HG02571 (cell line): ENCODE data around the gene ECSCR.

Experiments
- ATAC-seq: cut with Tn5 transposase; IDR thresholded peaks from one replicate; pipeline ENCODE4 v1.9.1; 2021; ENCODE audit warnings: mild to moderate bottlenecking, moderate library complexity; ENCODE audit not compliant: unreplicated experiment

ECSCR gene

DNA sequence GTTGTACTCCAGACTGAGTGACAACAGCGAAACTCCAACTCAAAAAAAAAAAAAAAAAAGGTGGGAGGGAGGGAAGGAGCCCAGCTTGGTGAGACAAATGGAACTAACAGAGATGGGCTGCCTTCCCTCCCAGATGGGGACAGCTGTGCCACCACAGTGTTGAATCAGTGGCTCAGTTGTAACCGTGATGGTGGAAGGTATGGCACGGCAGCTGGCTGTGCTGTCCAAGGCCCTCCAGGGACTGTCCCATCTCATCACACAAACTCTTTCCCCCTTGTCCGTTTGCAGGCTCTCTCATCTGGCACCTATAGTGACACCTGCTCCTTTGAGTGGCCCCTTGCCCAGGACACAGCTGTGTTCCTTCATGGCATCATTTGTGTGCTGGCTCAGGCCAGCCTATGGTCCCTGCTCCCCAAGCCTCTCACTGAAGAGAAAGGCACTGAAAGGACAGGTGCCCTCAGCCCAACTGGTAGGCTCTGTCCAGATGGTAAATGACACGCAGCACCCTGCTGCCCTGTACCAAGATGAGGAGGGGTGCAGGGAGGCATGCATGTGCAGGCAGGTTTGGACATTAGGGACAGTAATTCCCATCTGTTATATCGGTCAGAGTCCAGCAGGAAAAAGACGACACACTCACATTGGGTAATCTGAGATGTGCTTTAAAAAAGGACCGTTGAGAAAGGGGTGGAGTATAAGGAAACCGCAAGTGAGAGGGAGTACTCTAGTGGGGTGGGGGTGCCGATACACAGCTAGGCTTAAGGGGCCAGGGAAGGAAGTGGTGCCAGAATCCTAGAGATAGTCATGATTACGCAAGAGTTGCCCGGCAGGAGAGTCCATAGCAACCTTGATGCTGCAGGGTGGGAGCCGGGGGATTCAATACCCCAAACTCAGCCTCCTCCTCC, 12.6 kb upstream of the ECSCR start:
- ATAC-seq: no peak

DNA sequence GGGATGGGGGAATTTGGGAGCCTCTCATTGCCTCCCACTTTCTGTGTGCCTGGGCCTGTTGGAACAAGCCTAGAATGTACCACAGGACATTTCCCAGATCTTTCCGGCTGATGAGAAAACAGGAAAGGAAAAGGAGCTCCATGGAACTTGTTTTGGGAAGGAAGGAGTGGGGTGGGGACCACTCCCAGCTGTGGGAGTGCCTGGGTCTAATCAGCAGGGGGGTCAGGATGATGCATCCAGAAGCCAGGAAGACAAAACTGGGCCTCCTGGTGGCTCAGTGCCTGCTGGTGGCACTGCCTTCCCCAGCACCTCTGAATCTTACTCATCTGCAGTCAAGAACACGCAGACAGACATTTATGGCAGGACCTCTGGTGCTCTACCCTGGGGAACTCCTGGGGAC, 11.0 kb upstream of the ECSCR start:
- no peak for ATAC-seq

DNA sequence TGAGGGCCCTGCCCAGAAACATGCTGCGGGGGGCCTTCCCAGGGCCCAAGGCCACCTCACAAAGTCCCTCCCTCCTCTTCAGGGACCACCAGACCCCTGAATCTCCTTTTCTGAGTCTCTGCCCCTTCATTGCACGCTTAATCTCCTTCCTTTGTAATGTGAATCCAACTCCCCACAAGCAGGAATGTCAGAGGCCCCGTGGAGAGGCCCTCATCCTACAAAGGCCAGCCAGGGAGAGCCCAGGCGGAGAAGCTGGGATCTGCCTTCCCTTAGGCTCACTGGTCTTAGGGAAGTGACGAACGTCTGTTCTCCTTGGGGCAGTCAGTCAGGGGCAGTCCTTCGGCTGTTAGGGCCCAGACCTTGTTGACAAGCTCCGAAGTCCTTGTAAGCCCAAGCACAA, 10.6 kb upstream of the ECSCR start:
- no peak for ATAC-seq

DNA sequence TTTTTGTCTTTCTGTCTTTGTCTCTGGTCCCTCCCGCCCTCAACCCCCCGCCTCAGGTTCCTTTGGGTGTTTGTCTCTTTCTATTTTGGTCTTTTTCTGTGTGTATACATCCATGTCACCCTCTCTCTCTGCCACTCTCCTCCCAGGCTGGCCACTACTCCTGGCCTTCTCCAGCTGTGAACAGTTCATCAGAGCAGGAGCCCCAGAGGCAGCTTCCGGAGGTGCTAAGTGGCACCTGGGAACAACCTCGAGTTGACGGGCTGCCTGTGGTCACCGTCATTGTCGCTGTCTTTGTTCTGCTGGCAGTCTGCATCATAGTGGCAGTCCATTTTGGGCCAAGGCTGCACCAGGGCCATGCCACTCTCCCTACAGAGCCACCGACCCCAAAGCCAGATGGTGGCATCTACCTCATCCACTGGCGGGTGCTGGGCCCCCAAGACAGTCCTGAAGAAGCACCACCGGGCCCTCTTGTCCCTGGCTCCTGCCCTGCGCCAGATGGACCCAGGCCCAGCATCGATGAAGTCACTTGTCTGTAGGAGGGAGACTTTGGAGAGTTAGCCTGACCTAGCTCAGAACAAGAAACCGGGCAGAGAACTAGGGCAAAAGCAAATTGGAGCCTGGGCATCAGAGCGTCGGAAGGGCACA, 10.0 kb upstream of the ECSCR start:
- ATAC-seq: no peak

DNA sequence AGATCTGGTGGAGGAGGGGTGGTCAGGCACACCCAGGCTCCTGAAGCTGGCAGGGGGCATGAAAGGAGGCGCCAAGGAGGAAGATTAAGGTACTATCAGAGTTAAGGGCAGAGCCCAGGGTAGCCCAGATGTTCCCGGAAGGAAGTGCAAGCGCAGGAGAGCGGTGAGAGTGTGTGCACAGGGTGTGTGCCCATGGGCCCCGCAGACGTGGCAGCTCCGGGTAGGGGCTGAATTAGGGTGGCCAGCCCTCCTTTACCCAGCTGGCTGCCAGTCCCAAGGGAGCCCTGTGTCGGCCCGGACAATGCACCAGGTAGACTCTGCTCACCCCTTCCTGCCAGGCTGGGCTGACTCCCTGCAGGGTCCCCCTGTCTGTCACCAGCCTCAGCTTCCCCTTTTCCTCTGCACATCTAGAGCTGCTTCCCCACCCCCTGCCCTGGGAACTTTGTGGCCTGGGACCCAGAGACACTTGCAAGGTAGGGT, 8.3 kb upstream of the ECSCR start, which contains the start of gene SMIM33:
TSS of gene SMIM33 (plus strand) at position 184 of the 480 bp plus-strand sequence. CDS start at position 302, 118 bp downstream.
- no peak for ATAC-seq

DNA sequence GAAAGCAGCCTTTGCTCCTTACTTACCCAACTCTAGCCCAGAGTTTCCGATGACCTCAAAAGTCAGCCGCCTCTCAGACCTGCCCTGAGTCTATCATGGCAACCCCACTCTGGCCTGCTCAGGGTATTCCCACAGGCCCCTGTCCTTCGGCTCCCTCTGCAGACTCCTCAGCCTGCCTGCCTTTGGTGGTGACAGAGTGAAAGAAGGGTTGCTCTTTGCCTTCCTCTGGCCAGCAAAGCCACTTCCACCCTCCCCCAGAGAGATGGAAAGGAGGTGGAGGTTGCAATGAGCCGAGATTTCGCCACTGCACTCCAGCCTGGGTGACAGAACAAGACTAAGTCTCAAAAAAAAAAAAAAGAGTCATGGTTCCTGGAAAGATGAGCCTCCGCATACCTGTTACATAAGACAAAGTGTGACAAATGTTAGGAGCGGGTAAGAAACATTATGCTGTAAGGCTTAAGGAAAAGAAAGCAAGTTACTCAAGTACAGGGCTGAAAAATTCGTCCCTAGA, 5.9 kb upstream of the ECSCR start:
- no peak for ATAC-seq

DNA sequence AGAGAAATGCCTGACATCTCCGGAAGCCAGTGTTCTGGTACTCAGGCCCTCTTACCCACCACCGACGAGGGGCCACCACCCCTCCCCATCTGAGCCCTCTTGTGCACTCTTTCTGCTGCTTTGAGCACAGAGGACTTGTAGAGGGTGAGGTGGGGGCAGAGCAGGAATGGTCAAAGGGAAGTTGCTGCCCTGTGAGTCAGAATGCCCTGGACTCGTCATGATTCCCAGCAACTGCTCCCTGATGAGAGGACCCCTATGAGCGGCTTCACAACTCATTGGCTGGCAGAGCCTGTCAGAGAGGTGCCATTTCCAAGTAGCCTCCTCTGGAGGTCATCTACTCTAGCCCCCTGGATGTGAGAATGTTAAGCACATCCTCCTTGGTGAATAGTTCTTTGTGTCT, 845 bp downstream of the ECSCR start:
- no peak for ATAC-seq

DNA sequence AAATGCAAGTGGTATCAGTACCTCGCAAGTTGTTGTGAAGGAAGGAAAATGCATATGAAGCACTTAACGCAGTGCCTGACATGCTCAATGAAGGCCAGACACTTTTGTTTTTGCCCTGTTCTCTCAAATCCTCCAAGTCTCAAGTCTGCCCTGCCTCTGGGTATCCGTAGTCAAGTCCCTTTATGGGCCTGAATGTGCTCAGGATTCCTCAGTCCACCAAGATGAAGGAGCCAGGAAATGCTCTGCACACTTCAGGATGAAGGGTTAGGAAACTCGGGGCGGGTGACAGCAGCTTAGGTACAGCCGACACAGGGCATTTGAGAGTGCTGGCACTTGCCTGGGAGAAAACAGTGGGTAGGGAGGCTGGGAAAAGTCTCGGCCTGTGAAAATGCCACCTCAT, 1.4 kb downstream of the ECSCR start:
- no peak for ATAC-seq

DNA sequence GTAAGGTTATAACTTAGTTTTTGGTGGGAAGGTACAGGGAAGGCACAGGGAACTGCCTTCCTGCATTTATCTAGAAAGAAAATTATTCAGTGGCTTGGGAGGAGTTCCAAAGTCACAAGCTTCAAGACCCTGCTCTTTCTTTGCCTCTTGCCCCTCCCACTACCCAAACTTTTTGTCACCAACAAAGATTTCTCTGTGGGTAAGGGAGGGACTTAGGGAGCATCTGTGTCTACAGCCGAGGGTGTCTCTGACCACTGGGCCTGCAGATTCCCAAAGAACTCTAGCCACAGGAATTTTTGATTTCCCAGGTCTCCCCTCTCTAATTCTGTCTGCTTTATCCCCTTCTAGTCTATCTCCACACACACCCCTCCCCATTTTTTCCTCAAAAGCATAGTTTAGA, 2.1 kb downstream of the ECSCR start:
- no peak for ATAC-seq

DNA sequence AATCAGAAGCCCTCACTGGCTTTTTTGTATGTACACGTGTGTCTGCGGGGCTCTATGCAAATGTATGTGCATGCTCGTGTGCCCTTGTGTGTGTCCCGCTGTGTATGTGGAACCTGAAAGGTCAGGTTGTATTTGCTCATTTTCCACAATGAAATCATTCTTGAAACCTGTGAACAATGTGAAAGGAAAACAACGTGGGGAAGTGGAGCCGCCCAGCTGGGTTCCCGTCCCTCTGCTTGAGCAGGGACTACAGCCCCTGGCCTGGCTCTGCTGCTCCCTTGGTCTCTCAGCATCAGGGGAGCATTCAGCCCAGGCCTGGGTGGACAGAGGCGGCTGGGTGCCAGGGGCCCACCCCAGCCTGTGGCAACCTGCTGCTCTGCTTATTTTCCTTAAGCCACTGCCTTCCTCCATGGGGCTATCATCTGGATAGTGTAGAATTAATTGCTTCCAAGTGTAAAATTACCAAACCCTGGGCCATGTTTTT, 3.0 kb downstream of the ECSCR start:
- peak; percentile 38 for ATAC-seq

DNA sequence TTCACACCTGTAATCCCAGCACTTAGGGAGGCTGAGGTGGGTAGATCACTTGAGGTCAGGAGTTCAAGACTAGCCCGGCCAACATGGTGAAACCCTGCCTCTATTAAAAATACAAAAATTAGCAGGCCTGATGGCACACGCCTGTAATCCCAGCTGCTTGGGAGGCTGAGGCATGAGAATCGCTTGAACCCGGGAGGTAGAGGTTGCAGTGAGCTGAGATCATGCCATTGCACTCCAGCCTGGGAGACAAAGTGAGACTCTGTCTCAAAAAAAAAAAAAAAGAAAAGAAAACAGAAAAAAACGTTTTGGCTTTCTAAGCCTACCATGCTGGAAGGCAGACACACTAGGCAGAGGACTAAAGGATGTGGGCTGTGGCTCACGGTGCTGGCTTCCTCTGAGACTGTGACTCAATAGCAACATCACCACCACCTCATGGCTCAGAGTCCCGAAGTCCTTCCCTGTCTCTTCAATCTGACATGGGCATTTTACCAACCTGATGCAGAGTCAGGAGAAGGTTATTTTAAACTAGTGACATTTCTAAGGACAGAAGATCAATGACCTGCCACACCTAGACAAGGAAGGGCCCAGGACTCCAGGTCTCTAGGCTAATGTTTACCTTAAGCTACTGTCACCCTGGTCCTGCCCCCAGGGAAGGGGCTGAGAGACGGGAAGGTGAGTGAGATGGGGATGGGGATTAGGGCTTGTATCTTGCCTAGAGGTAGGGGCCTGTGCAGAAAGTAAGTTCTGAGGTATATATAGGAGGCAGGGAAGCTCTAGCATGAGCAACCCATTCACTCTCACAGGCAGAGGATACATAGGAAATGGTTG, 3.7 kb downstream of the ECSCR start:
- peak; percentile 42 for ATAC-seq

DNA sequence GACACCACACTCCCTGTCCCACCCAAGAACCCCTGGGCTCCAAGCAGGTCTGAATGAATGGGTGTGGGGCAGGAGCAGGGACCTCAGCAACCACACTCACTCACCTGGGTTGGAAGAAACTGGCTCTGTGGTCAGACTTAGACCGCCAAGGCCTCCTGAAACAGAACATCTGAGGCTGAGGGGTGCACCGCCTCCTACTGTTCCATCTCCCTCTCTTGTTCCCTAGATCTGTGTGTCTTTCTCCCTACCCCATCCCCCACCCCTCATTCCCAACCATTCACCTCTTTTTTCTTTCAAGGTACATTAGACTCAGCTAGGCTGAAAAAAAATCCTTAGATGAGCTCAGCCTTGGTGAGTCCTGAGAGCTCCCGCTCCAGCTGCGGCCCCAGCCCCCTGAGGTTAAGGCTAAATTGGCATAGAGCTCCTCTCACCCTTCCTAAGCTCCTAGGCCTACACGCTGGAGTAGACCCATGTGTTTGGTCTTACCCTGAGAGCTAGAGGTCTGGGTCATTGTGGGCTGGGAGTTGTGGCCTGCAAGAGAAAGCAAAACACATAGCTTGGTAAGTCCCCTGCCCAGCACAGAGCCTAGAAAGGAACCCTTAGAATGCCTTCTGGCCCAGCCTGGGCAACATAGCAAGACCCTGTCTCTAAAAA, 4.8 kb downstream of the ECSCR start:
- ATAC-seq: no peak

DNA sequence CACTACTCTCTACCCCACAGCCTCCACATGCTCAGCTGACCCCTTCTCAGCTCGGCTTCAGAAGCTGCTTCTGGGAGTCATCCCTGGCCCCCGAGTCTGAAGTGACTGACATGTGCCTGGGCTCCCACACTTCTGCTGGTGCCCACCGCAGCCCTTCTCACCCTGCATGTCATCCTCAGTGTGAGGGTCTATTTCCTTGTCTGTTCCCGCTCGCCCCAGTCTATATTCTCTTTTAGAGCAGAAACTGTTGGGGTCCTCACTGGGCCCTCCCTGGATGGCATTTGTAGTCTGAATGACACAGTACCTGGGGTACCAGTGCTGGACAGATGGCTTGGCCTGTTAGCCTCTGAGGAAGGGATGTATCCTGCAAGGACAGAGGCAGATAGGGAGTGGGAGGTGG, 5.3 kb downstream of the ECSCR start:
- no peak for ATAC-seq

DNA sequence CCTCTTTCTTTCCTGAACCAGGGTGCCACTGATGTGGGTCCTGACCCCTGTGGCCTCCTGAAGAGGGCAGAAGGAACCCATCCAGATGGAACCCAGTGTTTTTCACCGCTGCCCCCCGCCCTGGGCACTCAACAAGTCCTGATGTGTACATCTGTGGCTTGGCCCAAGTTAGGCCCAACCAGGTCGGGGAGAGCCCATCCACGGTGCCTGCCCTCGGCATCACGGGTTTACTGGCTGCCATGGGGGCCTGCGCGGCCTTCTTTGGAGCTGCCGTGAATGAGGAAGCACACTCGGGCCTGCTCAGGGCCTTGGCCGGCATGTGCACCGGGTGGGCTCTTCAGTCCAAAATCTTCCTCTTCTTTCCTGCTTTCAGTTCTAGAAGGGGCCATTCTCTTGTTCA, 5.8 kb downstream of the ECSCR start:
- ATAC-seq: no peak

DNA sequence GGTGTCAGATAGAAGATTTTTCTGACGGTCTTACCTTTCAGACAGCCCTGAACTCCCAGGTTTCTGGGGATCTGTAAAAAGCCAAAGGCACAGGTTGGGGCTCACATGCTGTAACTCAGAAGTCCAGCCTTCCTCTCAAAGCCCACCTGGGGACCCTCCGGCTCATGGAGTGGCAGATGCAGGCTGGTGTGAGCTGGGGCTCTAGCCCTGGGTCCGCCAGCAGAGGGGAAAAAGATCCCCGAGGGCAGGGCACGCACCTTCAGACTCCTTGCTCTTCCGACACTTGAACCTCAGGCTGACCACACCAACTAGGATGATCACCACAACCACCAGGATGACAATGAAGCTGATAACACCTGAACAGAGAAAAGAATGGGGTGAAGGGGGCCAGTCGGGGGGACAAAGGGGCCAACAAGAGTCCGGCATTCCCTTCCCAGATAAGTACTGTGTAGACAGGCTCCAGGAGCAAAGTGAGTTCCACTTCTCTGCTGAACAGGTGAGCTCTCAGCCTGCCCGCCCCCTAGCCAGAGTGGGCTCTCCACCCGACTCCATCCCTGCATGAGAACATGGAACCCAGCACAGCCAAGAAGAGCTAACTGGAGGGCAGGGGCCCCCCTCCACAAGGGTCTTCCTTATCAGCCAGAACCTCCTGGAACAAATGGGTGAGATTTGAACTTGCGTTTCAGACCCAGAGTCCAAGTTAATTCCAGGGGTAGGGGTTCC, 7.8 kb downstream of the ECSCR start:
- no peak for ATAC-seq

DNA sequence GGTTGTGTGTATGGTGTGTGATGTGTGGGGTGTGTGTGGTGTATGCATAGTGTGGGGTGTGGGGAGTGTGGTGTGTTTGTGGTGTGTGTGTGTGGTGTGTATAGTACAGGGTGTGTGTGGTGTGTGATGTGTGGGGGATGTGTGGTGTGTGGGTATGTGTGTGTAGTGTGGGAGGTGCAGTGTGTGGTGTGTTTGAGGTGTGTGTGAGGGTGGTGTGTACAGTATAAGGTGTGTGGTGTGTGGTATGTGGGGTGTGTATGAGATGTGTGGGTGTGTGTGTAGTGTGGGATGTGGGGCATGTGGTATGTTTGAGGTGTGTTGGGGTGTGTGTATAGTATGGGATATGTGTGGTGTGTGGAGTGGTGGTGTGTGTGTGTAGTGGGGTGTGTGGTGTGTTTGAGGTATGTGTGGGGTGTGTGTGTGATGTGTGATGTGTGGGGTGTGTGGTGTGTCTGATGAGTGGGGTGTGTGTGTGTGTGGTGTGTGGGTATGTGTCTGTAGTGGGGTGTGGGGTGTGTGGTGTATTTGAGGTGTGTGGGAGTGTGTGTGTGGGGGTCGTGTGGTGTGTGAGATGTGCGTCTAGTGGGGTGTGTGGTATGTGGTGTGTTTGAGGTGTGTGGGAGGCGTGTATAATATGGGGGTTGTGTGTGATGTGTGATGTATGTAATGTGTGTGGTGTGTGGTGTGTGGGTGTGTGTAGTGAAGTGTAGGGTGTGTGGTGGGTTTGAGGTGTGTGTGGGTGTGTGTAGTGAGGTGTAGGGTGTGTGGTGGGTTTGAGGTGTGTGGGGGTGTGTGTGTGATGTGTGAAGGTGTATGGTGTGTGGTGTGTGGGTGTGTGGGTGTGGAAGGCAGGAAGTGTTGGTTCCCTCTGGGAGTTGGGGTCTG, 8.6 kb downstream of the ECSCR start:
- ATAC-seq: no peak

DNA sequence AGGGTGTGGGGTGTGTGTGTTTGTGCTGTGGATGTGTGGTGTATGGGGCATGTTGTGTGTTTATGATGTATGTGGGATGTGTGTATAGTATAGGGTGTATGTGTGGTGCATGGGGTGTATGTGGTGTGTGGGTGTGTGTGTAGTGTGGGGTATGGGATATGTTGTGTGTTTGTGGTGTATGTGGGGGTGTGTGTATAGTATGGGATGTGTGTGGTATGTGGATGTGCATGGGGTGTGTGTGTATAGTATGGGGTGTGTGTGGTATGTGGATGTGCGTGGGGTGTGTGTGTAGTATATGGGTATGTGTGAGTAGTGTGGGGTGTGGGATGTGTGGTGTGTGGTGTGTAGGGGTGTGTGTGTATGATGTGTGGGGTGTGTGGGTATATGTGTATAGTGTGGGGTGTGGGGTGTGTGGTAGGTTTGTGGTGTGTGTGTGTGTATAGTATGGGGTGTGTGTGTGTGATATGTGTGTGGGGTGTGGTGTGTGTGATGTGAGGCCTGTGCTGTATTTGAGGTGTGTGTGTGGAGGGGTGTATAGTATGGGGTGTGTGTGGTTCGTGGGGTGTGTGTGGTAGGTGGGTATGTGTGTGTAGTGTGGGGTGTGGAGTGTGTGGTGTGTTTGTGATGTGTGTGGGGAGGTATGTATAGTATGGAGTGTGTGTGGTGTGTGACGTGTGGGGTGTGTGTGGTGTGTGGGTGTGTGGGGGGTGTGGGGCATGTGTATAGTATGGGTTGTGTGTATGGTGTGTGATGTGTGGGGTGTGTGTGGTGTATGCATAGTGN, 10.5 kb downstream of the ECSCR start:
- ATAC-seq: no peak

DNA sequence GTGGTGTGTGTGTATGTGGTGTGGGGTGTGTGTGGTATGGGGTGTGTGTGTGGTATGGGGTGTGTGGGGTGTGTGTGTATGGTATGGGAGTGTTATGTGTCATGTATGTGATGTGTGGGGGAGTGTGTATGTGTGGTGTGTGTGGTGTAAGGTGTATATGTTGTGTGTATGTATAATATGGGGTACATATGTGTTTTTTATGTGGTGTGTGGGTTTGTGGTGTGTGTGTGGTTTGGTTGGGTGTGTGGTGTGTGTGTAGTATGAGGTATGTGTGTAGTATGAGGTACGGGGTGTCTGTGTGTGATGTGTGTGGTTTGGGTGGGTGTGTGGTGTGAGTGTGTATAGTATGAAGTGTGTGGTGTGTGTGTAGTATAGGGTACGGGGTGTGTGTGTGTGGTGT, 11.4 kb downstream of the ECSCR start:
- ATAC-seq: no peak
